ENCODE data around the gene ZNF432. TPM values are rescaled to one million over a fixed set of nuclear protein-coding genes. Genes with fewer than 3 reads are reported as not detected.

Gene ZNF432
- total RNA-seq, 1 donor from 2014 or later = 22.9 TPM

DNA sequence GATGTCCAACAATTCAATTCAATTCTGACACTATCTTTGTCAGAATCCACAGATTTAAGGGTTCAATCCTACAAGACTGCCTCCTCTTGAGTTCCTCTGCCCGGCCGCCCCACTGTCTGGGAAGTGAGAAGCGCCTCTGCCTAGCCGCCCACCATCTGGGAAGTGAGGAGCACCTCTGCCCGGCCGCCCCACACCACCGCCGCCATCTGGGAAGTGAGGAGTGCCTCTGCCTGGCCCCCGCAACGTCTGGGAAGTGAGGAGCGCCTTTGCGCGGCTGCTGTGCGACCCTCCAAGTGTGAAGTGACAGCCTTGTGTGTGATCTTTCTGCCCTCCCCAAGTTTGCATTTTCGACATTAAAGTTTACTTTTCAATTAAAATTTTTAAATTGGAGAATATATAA, 26.4 kb downstream of the ZNF432 start:
- H3K4me1 Mint-ChIP-seq (ENCODE audit: low read depth, unreplicated experiment) = peaks cover 7% of the 10 kb centered on the region
- H3K4me3 Mint-ChIP-seq (ENCODE audit: unreplicated experiment) = no peak overlapping the region
- H3K9me3 ChIP-seq (ENCODE audit: insufficient read depth, low read depth, low read length) = peaks cover 15% of the 10 kb centered on the region
- H3K79me2 ChIP-seq (ENCODE audit: insufficient read depth, low read length) = peaks cover 28% of the 10 kb centered on the region
- peaks cover 19% of the 10 kb centered on the region for H3K9me3 Mint-ChIP-seq (ENCODE audit: unreplicated experiment)
- H3K4me1 ChIP-seq (ENCODE audit: insufficient read depth, low read length) = no peaks in the 10 kb centered on the region
- no peaks in the 10 kb centered on the region for H4K20me1 ChIP-seq (ENCODE audit: insufficient read depth, low read length)
- H3K36me3 Mint-ChIP-seq (ENCODE audit: low read depth, unreplicated experiment) = peaks cover 69% of the 10 kb centered on the region
- H3K27ac ChIP-seq (ENCODE audit: low read depth, low read length) = no peak overlapping the region
- H3K4me2 ChIP-seq (ENCODE audit: low read length) = no peak overlapping the region
- FAIRE-seq (no peak), DNase-seq (ENCODE audit: low read depth) (no peak)
- H3K27me3 ChIP-seq (ENCODE audit: insufficient read depth, low read length) = no peaks in the 10 kb centered on the region
- H3K36me3 ChIP-seq (ENCODE audit: insufficient read depth, low read length) = peaks cover 47% of the 10 kb centered on the region
- H3K4me3 ChIP-seq (ENCODE audit: insufficient read depth, low read depth, low read length) = no peak overlapping the region
- H2AFZ ChIP-seq (ENCODE audit: low read depth, low read length) = no peak overlapping the region
- H3K27ac Mint-ChIP-seq (ENCODE audit: unreplicated experiment) = no peak overlapping the region
- H3K27me3 Mint-ChIP-seq (ENCODE audit: low read depth, unreplicated experiment) = no peaks in the 10 kb centered on the region
- no peak for TF ChIP-seq EZH2 (IDR thresholded peaks at IDR 0.05; ENCODE audit: insufficient read depth, low read length)
- TF ChIP-seq, protein P1, sequence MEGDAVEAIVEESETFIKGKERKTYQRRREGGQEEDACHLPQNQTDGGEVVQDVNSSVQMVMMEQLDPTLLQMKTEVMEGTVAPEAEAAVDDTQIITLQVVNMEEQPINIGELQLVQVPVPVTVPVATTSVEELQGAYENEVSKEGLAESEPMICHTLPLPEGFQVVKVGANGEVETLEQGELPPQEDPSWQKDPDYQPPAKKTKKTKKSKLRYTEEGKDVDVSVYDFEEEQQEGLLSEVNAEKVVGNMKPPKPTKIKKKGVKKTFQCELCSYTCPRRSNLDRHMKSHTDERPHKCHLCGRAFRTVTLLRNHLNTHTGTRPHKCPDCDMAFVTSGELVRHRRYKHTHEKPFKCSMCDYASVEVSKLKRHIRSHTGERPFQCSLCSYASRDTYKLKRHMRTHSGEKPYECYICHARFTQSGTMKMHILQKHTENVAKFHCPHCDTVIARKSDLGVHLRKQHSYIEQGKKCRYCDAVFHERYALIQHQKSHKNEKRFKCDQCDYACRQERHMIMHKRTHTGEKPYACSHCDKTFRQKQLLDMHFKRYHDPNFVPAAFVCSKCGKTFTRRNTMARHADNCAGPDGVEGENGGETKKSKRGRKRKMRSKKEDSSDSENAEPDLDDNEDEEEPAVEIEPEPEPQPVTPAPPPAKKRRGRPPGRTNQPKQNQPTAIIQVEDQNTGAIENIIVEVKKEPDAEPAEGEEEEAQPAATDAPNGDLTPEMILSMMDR (IDR thresholded peaks at IDR 0.05; ENCODE audit: insufficient read depth, low read depth, low read length) = no peak
- H3K9ac ChIP-seq (ENCODE audit: low read length) = no peak overlapping the region

DNA sequence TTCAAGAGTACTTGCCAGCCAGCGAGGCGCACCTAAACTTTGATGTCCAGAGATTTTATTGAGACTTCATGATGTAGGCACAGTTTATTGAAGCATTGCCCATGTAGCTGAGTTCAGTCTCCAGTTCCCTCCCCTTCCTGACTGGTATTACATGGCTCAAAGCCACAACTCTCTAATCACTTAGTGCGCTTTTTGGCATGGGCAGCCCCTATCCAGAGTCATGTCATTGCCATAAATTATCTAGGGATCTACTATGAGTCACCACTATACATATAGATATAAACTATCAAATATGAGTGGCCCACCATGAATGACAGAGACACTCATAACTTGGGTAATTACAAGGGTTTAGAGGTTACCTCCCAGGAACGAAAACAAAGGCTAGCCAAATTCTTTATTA, 28.1 kb downstream of the ZNF432 start:
- no peak overlapping the region for H3K4me3 ChIP-seq (ENCODE audit: insufficient read depth, low read depth, low read length)
- Mint-ChIP-seq H3K36me3 (ENCODE audit: low read depth, unreplicated experiment) (peaks cover 83% of the 10 kb centered on the region), H3K27ac (ENCODE audit: unreplicated experiment) (no peak overlapping the region)

DNA sequence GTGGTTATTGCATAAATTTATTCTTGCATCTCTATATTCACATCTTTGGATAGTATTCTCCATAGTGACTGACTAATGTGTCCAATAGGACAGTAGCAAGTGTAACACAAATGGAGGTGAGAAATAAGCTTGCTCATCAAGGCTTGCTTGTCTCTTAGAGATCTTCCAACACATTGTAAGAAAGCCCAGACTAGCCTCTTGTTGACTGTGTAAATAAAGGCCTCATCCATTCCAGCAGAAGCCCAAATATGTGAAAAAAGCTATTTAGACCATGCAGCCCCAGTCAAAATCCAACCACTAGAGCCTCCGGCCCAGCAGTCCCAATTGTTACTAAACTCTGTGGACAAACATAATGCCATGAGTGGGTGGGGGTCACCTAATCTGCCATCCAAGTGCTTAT, 38.0 kb downstream of the ZNF432 start:
- Mint-ChIP-seq H3K27ac (ENCODE audit: unreplicated experiment) (no peak overlapping the region), H3K27me3 (ENCODE audit: low read depth, unreplicated experiment) (no peaks in the 10 kb centered on the region), H3K9me3 (ENCODE audit: unreplicated experiment) (peaks cover 10% of the 10 kb centered on the region), H3K36me3 (ENCODE audit: low read depth, unreplicated experiment) (peaks cover 28% of the 10 kb centered on the region), H3K4me3 (ENCODE audit: unreplicated experiment) (no peak overlapping the region), H3K4me1 (ENCODE audit: low read depth, unreplicated experiment) (no peaks in the 10 kb centered on the region)
- Histone ChIP-seq H3K4me2 (ENCODE audit: low read length) (no peak overlapping the region), H3K36me3 (ENCODE audit: insufficient read depth, low read length) (peaks cover 11% of the 10 kb centered on the region), H3K27me3 (ENCODE audit: insufficient read depth, low read length) (no peaks in the 10 kb centered on the region), H3K4me1 (ENCODE audit: insufficient read depth, low read length) (peaks cover 7% of the 10 kb centered on the region), H3K27ac (ENCODE audit: low read depth, low read length) (no peak overlapping the region), H3K9me3 (ENCODE audit: insufficient read depth, low read depth, low read length) (peaks cover 10% of the 10 kb centered on the region), H3K79me2 (ENCODE audit: insufficient read depth, low read length) (peaks cover 15% of the 10 kb centered on the region), H2AFZ (ENCODE audit: low read depth, low read length) (no peak overlapping the region), H3K9ac (ENCODE audit: low read length) (no peak overlapping the region), H4K20me1 (ENCODE audit: insufficient read depth, low read length) (no peaks in the 10 kb centered on the region), H3K4me3 (ENCODE audit: insufficient read depth, low read depth, low read length) (no peak overlapping the region)
- TF ChIP-seq, protein P1 (IDR thresholded peaks at IDR 0.05; ENCODE audit: insufficient read depth, low read depth, low read length) = no peak
- TF ChIP-seq EZH2 (IDR thresholded peaks at IDR 0.05; ENCODE audit: insufficient read depth, low read length) = no peak
- FAIRE-seq (no peak), DNase-seq (ENCODE audit: low read depth) (no peak)

More for the DNA sequence above, 28.1 kb downstream of the ZNF432 start:
- DNase-seq (ENCODE audit: low read depth) = no peak
- Mint-ChIP-seq H3K4me1 (ENCODE audit: low read depth, unreplicated experiment) (peaks cover 3% of the 10 kb centered on the region), H3K4me3 (ENCODE audit: unreplicated experiment) (no peak overlapping the region), H3K9me3 (ENCODE audit: unreplicated experiment) (peaks cover 23% of the 10 kb centered on the region), H3K27me3 (ENCODE audit: low read depth, unreplicated experiment) (no peaks in the 10 kb centered on the region)
- Histone ChIP-seq H3K27me3 (ENCODE audit: insufficient read depth, low read length) (no peaks in the 10 kb centered on the region), H3K9me3 (ENCODE audit: insufficient read depth, low read depth, low read length) (peaks cover 28% of the 10 kb centered on the region), H3K27ac (ENCODE audit: low read depth, low read length) (no peak overlapping the region), H3K9ac (ENCODE audit: low read length) (no peak overlapping the region), H2AFZ (ENCODE audit: low read depth, low read length) (no peak overlapping the region), H4K20me1 (ENCODE audit: insufficient read depth, low read length) (no peaks in the 10 kb centered on the region), H3K36me3 (ENCODE audit: insufficient read depth, low read length) (peaks cover 59% of the 10 kb centered on the region), H3K79me2 (ENCODE audit: insufficient read depth, low read length) (peaks cover 17% of the 10 kb centered on the region), H3K4me1 (ENCODE audit: insufficient read depth, low read length) (no peaks in the 10 kb centered on the region), H3K4me2 (ENCODE audit: low read length) (no peak overlapping the region)
- FAIRE-seq = no peak
- no peak for TF ChIP-seq EZH2 (IDR thresholded peaks at IDR 0.05; ENCODE audit: insufficient read depth, low read length)
- TF ChIP-seq, protein P1 (IDR thresholded peaks at IDR 0.05; ENCODE audit: insufficient read depth, low read depth, low read length) = no peak
